ENCODE measurements around the gene BCAR1.
"Not testable (repeated sequence)": the region's sequence is repeated elsewhere in the genome, so short reads cannot be mapped to it uniquely, and the experiment has no call there.

Gene BCAR1

DNA sequence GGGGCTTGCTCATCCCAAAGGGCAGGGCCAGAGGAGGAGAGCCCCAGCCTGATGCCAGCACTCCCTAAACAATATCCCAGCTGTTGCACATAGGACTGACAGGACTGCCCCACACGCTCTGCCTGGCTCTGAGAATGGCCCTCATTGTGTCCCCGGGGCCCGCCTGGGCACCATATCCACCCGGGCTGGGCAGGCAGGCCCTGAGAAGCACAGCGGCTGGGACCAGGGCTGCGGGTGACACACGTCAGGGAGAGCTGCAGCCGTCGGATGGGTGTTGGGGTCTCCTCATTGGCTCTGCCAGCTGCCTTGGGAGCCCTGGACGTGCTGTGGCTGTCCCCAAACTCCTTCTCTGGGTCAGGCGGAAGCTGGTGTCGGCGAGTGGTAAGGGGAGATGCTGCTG lies 4.2 kb downstream of the BCAR1 start:
- Histone ChIP-seq H3K9ac (ENCODE audit: insufficient read length) (no peak overlapping the region), H3K4me3 (no peak overlapping the region), H3K36me3 (ENCODE audit: insufficient read depth, low read length) (no peaks in the 10 kb centered on the region), H3K27ac (no peak overlapping the region), H3K9me3 (ENCODE audit: low read depth, low read length) (no peaks in the 10 kb centered on the region)
- TF ChIP-seq EZH2 (IDR thresholded peaks at IDR 0.05): no peak
- no peak for TF ChIP-seq POLR2AphosphoS5 (IDR thresholded peaks at IDR 0.05; ENCODE audit: borderline replicate concordance, low read depth, low read length)
- TF ChIP-seq FOXP2 (optimal IDR thresholded peaks at IDR 0.05; ENCODE audit: control extremely low read depth, extremely low read length, insufficient read depth): no peak
- DNase-seq (ENCODE audit: low read depth, low spot score): no peak

DNA sequence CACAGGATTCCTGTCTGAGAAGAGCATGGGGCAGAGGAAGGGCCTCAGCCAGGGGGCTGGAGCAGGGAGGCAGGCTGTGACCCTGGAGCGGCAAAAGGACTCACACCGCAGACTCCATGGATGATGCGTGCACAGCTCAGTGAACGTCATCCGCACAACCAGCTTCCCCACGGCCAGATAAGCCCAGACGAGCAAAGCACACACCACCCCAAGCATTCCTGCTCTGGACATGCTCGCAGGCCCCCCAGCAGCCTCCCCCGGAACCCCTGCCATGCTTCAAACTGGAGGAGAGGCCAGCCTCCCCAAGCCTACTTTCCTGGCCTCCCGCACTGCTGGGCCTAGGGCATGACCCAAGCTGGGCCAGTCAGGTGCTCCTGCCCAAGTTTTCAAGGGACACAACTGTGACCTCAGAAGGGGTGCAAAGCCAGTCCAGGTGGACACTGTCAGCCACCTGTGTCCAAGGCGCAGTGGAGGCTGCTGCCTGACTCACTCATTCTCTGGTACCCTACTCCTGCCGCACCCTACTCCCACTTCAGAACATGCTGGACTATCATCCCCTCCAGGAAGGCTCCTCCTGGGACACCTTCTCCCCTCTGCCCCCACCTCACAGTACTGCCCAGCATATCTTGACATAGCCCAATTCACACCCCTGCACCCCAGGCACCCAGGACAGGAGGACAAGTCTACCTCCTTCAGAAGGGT lies 4.8 kb downstream of the BCAR1 start:
- TF ChIP-seq EZH2 (IDR thresholded peaks at IDR 0.05) (no peak), POLR2AphosphoS5 (IDR thresholded peaks at IDR 0.05; ENCODE audit: borderline replicate concordance, low read depth, low read length) (no peak), FOXP2 (optimal IDR thresholded peaks at IDR 0.05; ENCODE audit: control extremely low read depth, extremely low read length, insufficient read depth) (no peak)
- no peak for DNase-seq (ENCODE audit: low read depth, low spot score)
- Histone ChIP-seq H3K27ac (no peak overlapping the region), H3K4me3 (no peak overlapping the region), H3K36me3 (ENCODE audit: insufficient read depth, low read length) (no peaks in the 10 kb centered on the region), H3K9me3 (ENCODE audit: low read depth, low read length) (no peaks in the 10 kb centered on the region), H3K9ac (ENCODE audit: insufficient read length) (no peak overlapping the region)

DNA sequence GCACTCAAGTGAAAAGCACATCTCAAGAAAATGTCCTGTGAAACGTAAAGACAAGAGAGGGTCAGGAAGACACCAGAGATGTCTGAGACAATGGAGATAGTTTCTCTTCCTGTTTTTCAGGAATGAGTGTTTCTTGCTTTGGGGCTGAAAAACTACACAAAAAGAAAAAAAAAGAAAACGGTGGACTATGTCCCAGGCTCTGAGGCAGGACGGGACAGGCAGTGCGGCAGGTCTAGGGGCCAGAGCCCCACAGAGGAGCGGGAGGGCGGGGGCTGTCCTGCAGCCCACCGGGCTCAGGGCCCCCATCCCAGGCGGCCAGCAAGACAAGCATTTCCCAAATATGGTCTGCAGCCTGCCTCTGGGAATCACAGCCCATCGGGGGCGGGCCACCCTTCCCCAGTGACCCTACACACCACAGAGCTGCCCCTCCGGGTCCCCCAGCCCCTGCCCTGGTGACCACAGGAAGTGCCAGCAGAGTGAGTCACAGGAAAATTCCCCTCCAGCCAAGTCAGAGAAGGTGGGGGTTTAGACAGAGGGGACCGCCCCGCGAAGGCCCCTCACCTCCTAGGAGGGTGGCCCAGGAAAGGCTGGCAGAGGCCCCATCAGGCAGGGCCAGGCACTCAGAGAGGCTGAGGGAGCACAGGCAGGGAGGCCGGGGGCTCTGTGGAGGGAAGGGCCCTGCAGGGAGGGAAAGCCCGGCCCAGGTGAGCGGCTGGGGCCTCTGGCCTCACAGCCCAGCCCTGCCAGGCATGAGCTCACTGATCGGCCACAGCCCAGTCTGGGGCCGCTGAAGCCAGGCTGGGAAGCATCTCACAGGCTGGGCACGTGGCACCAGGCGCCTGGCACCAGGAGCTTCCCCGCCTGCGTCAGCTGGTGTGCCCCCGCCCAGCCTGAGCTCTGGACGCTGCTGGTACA lies 6.3 kb downstream of the BCAR1 start:
- Histone ChIP-seq H3K4me3 (no peak overlapping the region), H3K36me3 (ENCODE audit: insufficient read depth, low read length) (no peaks in the 10 kb centered on the region), H3K9ac (ENCODE audit: insufficient read length) (no peak overlapping the region), H3K9me3 (ENCODE audit: low read depth, low read length) (no peaks in the 10 kb centered on the region), H3K27ac (no peak overlapping the region)
- DNase-seq (ENCODE audit: low read depth, low spot score): no peak
- TF ChIP-seq POLR2AphosphoS5 (IDR thresholded peaks at IDR 0.05; ENCODE audit: borderline replicate concordance, low read depth, low read length) (no peak), EZH2 (IDR thresholded peaks at IDR 0.05) (no peak), FOXP2 (optimal IDR thresholded peaks at IDR 0.05; ENCODE audit: control extremely low read depth, extremely low read length, insufficient read depth) (no peak)

DNA sequence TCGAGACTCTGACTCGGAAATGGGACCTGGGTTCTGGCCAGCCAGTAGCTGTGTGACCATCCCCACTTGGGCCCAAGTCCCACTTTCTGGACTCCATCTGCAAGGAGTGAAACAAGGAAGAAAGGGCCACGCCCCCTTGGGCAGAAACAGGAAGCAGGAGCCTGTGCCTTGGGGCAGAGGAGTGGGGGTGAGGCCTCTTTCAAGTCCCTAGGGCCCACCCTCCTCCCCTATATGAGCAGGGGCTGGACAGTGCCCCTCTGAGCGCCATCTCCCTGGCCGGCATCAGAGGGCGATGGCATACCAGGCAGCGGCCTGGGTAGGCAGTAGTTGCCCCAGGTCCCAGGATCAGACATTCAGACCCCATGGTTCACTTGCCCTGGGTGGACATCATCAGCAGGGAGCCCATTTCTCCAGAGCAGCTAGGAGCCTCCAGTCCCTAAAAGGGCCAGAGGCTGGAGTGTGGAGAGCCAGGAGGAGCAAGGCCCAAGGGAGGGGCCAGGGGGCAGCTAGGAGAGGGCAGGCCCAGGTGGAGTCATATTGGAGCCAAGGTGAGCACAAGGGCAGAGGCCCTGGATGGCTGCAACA lies 7.1 kb downstream of the BCAR1 start:
- H3K9ac ChIP-seq (ENCODE audit: insufficient read length): no peak overlapping the region
- H3K4me3 ChIP-seq: no peak overlapping the region
- TF ChIP-seq FOXP2 (optimal IDR thresholded peaks at IDR 0.05; ENCODE audit: control extremely low read depth, extremely low read length, insufficient read depth) (no peak), POLR2AphosphoS5 (IDR thresholded peaks at IDR 0.05; ENCODE audit: borderline replicate concordance, low read depth, low read length) (no peak), EZH2 (IDR thresholded peaks at IDR 0.05) (no peak)
- no peaks in the 10 kb centered on the region for H3K36me3 ChIP-seq (ENCODE audit: insufficient read depth, low read length)
- no peak overlapping the region for H3K27ac ChIP-seq
- no peaks in the 10 kb centered on the region for H3K9me3 ChIP-seq (ENCODE audit: low read depth, low read length)
- DNase-seq (ENCODE audit: low read depth, low spot score): no peak

DNA sequence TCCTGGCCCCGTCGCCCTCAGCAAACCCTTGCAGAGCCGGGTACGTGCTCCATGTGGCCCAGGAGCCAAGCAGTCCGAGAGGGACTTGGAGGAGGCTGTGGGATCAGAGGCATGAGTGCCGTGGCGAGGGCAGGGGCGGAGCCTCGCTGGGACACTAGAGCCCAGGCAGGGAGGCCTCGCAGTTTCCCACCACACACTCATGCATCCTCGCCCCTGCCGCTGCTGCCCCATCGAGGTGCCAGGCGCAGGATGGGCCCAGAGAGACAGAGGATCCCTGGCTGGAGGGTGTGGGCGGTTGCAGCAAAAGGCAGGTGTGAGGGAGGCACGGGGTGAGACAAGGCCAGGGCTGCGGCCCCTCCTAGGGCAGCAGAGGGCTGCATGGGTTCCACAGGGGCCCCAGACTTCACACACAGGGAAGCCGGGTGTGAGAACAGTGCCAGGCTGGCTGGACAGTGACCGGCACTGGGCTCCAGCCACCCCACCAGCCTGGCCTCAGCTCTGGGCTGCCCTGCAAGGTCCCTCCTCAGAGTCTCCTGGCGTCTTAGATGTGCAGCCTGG lies 7.7 kb downstream of the BCAR1 start:
- Histone ChIP-seq H3K4me3 (no peak overlapping the region), H3K9me3 (ENCODE audit: low read depth, low read length) (no peaks in the 10 kb centered on the region), H3K9ac (ENCODE audit: insufficient read length) (no peak overlapping the region), H3K36me3 (ENCODE audit: insufficient read depth, low read length) (no peaks in the 10 kb centered on the region), H3K27ac (peak overlapping the region; percentile 19; the same call in 1 of the 2 replicates)
- TF ChIP-seq FOXP2 (optimal IDR thresholded peaks at IDR 0.05; ENCODE audit: control extremely low read depth, extremely low read length, insufficient read depth): no peak
- no peak for TF ChIP-seq EZH2 (IDR thresholded peaks at IDR 0.05)
- TF ChIP-seq POLR2AphosphoS5 (IDR thresholded peaks at IDR 0.05; ENCODE audit: borderline replicate concordance, low read depth, low read length): no peak
- no peak for DNase-seq (ENCODE audit: low read depth, low spot score)

DNA sequence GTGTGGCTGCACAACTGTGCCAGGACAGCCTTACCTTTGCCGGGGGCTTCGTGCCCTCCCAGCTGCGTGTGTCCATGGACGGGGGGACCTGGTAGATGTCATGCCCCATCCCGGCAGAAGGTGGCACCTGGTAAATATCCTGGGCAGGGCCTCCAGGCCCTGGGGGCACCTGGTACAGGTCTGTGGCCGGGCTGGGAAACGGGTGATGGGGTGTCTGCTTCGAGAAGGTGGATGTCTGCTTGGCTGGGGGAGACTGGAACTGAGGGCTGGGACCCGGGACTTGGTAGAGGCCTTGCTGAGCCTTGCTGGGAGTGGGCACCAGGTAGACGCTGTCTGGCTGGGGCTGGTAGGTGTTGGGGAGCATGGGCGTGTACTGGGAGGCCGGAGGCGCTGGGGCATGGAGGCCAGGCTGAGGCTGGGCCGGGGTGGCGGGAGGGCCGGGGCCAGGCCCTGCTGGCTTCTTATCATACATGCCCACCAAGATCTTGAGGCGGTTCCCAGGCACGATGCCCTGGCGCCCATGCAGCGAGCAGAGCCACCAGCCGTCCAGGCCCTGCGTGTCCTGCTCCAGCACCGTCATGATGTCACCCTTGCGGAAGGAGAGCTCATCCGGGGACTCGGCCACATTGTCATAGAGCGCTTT lies 8.9 kb downstream of the BCAR1 start:
- not testable (repeated sequence) for DNase-seq (ENCODE audit: low read depth, low spot score); H3K36me3 ChIP-seq (ENCODE audit: insufficient read depth, low read length)

DNA sequence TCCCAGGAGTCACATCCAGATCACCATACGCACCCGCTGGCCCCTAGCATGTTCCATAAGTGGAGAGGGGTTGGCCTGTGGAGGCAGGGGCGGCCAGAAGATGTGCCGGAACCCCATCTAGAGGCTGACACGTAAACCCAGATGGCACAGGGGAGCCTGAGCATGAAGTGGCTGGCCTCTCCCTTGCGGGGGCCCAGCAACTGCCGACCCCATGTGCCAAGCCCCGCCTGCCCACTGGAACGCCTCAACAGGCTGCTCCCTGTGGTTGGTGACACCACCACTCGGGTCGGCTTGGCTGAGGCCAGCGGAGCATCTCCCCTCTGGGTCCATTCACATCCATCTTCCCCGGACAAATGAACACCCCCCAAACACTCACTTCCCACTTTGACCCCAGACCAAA lies 9.5 kb downstream of the BCAR1 start:
- no peak overlapping the region for H3K27ac ChIP-seq
- H3K9ac ChIP-seq (ENCODE audit: insufficient read length): no peak overlapping the region
- no peak overlapping the region for H3K4me3 ChIP-seq
- no peak for TF ChIP-seq EZH2 (IDR thresholded peaks at IDR 0.05)
- no peak for TF ChIP-seq FOXP2 (optimal IDR thresholded peaks at IDR 0.05; ENCODE audit: control extremely low read depth, extremely low read length, insufficient read depth)
- no peak for TF ChIP-seq POLR2AphosphoS5 (IDR thresholded peaks at IDR 0.05; ENCODE audit: borderline replicate concordance, low read depth, low read length)
- no peaks in the 10 kb centered on the region for H3K9me3 ChIP-seq (ENCODE audit: low read depth, low read length)
- H3K36me3 ChIP-seq (ENCODE audit: insufficient read depth, low read length): no peaks in the 10 kb centered on the region
- DNase-seq (ENCODE audit: low read depth, low spot score): no peak

More for the DNA sequence above, 8.9 kb downstream of the BCAR1 start:
- H3K4me3 ChIP-seq; H3K9ac ChIP-seq (ENCODE audit: insufficient read length); H3K27ac ChIP-seq; H3K9me3 ChIP-seq (ENCODE audit: low read depth, low read length): not testable (repeated sequence)

DNA sequence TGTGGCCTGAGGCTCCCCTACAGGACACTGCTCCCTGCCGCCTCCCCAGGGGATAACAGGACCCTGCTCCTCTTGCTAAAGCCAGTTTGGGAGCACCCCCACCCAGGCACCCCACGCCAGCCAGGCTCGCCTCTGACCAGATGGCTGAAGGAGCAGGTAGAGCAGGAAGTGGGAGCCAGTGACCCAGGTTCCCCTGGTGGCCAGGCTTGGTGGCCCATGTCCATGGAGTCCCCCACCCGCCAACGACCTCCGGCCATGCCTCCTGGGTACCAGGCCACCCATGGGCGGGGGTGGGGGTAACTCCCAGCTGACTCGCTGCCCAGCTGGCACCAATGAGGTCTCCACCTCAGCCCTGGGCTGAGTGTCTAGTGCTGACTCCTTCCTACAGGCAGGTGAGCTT lies 10.0 kb downstream of the BCAR1 start:
- no peak for DNase-seq (ENCODE audit: low read depth, low spot score)
- Histone ChIP-seq H3K9ac (ENCODE audit: insufficient read length) (no peak overlapping the region), H3K27ac (no peak overlapping the region), H3K36me3 (ENCODE audit: insufficient read depth, low read length) (no peaks in the 10 kb centered on the region), H3K4me3 (no peak overlapping the region), H3K9me3 (ENCODE audit: low read depth, low read length) (no peaks in the 10 kb centered on the region)
- TF ChIP-seq POLR2AphosphoS5 (IDR thresholded peaks at IDR 0.05; ENCODE audit: borderline replicate concordance, low read depth, low read length) (no peak), EZH2 (IDR thresholded peaks at IDR 0.05) (no peak), FOXP2 (optimal IDR thresholded peaks at IDR 0.05; ENCODE audit: control extremely low read depth, extremely low read length, insufficient read depth) (no peak)

DNA sequence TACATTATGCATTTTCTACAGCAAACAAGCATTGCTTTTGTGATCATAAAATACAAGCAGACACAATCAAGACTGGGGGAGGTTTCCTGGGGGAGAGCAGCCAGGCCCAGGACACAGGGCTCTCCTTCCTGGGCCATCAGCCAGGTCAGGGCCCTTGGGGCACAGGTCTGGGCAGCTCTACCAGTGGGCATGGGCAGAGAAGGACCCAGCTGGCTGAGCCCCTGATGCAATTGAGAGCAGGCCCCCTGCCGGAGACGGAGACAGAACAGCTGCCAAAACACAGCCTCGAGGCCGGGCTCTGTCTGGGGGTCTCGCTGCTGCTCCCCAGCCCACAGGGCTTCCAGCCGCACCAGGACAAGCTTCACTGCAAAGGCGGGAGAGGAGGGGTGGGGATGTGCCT lies 10.8 kb downstream of the BCAR1 start:
- not testable (repeated sequence) for H3K36me3 ChIP-seq (ENCODE audit: insufficient read depth, low read length); H3K4me3 ChIP-seq; H3K9me3 ChIP-seq (ENCODE audit: low read depth, low read length); DNase-seq (ENCODE audit: low read depth, low spot score); H3K9ac ChIP-seq (ENCODE audit: insufficient read length)
- peak overlapping the region; percentile 74 for H3K27ac ChIP-seq
